Measurements from ENCODE around the gene PPP4R4.
A peak's percentile ranks its signal among the peaks of the same experiment; 100 is the strongest.
"Not testable (repeated sequence)": the region's sequence is repeated elsewhere in the genome, so short reads cannot be mapped to it uniquely, and the experiment has no call there.

Gene PPP4R4

GRCh38 chr14:94180655-94181271 is 6.6 kb downstream of the PPP4R4 start:
- DNase-seq: peak; percentile 28

DNA sequence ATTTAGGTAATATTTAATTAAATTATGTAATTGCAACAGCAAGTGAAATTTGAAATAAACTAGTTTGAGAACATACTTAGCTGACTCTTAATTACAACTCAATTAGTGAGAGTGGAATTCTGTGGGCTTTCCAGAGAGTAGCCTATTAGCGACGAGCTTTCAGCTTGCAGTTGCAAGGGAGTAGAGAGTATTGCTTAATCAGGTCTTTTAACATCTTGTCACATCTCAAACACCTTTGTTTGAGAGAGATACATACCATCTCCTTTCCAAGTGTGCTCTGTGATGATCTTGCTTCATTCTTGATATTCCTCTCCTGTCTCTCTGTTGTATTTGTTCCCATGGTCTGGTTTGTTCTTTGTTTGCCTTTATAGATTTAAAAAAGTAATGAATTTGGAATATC is 7.7 kb downstream of the PPP4R4 start:
- DNase-seq: no peak

GRCh38 chr14:94192536-94192935 is 18.4 kb downstream of the PPP4R4 start:
- no peak for DNase-seq

DNA sequence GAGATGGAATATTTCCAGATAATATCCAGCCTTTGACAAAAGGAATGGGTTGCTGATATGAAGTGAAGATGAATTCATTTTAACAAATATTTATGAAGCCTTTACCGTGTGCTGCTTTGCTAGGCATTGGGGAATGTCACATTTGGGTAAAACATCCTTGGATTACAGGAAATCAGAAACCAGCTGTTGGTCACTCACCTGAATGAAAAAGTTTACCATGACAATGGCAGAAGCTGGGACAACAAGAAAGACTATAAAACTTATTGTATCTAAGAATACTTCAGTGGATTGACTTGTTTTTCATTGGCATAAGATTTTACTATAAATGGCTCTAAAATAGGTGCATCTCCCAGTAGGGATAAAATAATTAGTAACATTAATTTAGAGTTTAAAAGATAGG is 19.7 kb downstream of the PPP4R4 start:
- DNase-seq: no peak

- no peak for DNase-seq
Observed at GRCh38 chr14:94196057-94196456, 21.9 kb downstream of the PPP4R4 start.

DNA sequence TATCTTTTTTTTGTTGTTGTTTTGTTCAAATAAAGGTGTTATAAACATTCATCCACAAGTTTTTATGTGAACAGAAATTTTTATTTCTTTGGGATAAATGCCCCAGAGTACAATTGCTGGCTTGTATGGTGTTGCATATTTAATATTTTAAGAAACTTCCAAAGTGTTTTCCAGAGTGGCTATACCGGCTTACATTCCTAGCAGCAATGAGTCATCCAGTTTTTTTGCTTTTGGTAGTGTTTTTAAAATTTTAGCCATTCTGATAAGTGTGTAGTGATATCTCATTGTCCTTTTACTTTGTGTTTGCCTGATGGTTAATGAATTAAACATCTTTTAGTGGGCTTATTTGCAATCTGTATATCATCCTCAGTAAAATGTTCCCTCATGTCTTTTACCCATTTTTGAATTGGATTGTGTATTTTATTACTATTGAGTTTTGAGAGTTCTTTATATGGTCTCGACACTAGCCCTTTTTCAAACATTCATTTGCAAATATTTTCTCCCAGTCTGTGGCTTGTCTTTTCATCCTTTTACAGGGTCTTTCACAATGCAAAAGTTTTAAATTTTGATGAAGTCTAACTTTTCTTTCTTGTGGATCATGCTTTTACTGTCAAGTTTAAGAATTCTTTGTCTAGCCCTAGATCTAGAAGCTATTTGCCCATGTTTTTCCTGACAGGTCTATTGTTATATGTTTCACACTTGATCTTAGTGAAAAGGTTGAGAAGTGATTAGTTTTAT is 29.5 kb downstream of the PPP4R4 start:
- no peak for DNase-seq

GRCh38 chr14:94213021-94213420 is 38.9 kb downstream of the PPP4R4 start:
- DNase-seq: no peak

GRCh38 chr14:94213741-94214140 is 39.6 kb downstream of the PPP4R4 start:
- no peak for DNase-seq

DNA sequence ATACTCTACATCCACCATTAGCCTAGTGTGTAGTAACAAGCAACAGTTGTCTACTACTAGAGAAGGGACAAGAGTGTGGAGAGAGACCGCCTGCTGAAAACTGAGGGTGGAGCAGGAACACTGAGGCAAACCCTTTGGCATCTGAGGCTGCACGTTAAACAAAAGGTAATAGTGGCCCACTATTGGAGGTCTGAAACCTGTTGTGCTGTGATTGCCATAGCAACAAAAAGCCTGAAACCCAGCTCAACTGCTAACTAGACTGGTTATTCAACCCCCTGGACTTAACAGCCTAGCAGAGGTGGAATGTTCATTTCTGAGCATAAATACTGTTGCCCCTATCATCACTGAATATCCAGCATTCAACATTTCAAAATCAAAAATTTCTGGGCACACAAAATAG is 43.0 kb downstream of the PPP4R4 start:
- no peak for DNase-seq

GRCh38 chr14:94218198-94218886 is 44.2 kb downstream of the PPP4R4 start:
- not testable (repeated sequence) for DNase-seq

- DNase-seq: no peak
Observed at GRCh38 chr14:94224040-94224439, 49.9 kb downstream of the PPP4R4 start.

DNA sequence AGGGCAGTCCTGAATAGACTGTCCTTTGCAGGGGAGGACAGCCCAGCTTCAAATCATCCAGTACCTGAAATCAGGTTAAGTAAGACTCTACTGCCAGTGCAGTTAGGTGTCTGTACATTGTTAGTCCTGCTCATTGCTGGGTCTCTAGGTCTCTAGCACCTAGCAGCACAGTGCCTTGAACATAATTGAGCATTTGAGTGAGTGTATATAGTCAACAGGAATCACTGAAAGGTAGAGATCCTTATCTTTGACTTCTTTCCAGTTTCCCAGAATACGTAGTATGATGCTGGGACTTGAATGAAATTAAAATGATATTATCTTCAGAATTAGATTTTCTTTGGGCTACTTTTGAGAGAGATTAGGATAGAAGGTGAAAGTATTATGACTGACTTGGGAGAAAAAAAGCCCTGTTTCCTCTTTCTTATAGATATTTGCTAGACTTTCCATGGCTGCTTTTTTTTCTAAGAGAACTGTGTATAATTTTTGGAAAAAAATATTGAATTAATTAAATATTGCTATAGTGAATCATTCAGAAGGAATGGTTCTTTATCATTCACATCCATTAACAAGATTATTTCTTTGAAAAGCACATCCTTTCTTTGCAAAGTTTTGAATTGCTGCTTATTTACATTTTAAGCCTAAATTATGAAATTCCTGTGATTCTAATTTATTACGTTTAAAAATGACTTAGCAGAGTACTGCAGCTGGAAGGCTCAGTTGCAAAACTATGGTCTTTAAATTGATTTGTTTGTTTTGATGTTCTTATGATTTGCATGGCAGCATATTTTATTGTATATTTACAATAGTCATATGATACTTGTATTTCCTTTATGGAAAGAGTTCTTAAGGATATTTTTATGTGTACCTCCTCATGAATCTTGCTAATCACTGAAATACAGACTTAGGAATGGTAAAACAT is 51.6 kb downstream of the PPP4R4 start:
- no peak for DNase-seq

DNA sequence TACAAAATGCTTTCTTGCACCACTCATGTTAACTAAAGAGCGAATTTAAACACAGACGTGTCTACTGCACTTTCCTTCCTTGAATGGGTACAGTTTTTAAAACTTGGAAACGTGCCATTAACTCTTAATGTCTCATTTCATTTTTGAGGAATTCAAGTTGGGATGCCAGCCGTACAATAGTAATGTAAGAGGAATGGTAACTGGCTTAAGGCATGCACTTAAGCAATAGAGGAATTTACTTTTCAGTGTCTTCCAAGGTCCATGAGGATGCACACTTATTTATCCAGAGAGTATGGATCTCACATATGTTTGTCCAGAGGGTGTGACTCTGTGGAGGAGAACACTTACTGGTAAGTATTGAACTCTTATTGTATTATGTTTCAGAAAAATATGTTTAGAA is 52.9 kb downstream of the PPP4R4 start:
- no peak for DNase-seq

DNA sequence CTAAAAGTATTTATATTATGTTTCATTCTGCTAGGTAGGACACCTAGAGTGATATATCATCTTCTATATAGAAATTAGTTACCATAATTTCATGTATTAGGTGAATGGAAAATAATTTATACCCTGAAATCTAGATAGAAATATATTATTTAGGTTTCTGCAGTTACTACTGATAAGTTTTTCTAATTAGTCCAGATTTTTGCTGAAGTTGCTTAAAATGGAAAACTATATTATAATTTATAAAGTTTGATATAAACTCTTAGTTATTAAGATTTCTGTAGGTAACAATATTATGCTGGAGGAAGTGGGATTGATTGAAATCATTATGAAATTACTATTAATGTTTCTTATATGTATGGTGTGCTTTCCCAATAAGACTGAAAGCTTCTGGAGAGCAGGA is 62.9 kb downstream of the PPP4R4 start:
- no peak for DNase-seq

GRCh38 chr14:94237983-94238382 is 63.9 kb downstream of the PPP4R4 start:
- DNase-seq: no peak

GRCh38 chr14:94239406-94239805 is 65.3 kb downstream of the PPP4R4 start:
- DNase-seq: no peak

- no peak for DNase-seq
Observed at GRCh38 chr14:94244182-94244581, 70.1 kb downstream of the PPP4R4 start.

DNA sequence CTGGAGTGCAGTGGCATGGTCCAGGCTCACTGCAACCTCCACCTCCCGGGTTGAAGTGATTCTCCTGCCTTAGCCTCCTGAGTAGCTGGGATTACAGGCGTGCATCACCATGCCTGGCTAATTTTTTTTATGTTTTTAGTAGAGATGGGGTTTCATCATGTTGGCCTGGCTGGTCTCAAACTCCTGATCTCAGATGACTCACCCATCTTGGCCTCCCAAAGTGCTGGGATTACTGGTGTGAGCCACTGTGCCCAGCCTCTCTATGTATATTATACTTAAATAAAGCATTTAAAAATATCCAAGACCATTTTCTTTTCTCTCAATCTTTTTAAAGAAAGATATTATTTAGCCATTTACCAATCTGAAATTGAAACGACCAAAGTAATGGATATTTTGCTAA is 90.1 kb downstream of the PPP4R4 start:
- not testable (repeated sequence) for DNase-seq

DNA sequence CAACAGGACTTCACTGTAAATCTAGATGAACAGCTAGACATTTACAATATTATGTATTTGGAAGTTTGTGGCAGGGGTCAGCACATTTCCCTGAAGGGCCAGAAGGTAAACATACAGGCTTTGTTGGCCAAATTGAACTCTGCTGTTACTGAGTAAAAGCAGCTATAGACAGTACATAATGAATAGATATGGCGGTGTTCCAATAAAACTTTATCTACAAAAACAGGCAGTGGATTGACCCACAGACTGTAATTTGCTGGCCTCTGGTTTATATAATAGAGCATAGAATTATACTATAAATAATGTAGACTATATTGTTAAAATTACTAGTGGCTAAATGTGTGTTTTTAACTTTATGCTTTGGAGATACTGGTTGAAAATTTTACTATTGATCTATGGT is 93.2 kb downstream of the PPP4R4 start:
- DNase-seq: no peak

DNA sequence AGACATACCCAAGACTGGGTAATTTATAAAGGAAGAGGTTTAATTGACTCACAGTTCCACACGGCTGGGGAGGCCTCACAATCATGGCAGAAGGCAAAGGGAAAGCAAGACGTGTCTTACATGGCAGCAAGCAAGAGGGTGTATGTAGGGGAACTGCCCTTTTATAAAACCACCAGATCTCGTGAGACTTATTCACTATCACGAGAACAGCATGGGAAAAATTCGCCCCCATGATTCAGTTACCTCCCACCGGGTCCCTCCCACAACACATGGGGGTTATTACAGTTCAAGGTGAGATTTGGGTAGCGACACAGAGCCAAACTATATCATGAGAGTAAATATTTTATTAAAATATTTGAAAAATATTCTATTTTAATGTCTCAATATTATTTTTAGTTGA is 94.5 kb downstream of the PPP4R4 start:
- not testable (repeated sequence) for DNase-seq

DNA sequence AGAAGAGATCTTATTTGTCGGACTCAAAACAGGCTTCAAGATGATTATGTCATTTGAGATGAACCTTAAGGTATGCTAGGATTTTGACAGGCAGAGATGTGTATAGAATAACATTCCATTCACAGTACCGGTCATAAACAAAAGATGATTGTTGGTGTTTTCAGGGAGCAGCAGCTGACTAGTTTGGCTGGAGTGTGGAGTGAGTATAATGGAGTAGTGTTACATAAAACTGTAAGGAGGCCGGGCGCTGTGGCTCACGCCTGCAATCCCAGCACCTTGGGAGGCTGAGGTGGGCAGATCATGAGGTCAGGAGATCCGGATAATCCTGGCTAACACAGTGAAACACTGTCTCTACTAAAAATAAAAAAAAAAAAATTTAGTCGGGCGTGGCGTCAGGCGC is 95.0 kb downstream of the PPP4R4 start:
- no peak for DNase-seq

DNA sequence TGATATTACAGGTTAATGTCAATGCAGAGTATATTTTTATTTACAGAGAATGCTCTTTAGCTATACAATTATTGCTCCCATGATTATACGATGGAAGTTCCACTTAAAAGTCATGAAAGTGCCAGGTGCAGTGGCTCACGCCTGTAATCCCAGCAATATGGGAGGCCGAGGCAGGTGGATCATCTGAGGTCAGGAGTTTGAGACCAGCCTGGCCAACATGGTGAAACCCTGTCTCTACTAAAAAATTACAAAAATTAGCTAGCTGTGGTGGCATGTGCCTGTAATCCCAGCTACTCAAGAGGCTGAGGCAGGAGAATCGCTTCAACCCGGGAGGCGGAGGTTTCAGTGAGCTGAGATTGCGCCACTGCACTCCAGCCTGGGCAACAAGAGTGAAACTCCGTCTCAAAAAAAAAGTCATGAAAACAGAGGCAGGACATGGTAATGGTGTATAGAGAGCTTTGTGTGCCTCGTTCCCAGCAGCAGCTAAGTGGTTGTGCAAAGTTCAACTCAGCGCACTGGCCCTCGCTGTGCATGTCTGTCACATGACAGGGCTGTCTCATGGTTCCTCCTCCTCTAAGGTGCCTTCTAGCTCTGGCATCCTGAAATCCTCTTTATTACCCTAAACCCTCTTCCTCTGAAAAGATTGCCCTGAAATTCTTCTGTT is 102.9 kb downstream of the PPP4R4 start:
- not testable (repeated sequence) for DNase-seq

GRCh38 chr14:94278731-94279130 is 104.6 kb downstream of the PPP4R4 start:
- no peak for DNase-seq
